Naive thymus-derived CD8-positive, alpha-beta T cell (primary cell): Measurements from ENCODE around the gene ERMARD. TPM values are rescaled to one million over a fixed set of nuclear protein-coding genes. Genes with fewer than 3 reads are reported as not detected.

Experiments
- polyA plus RNA-seq, 3 donors: library from polyadenylated mRNA; unstranded; fragments of 300-500 nt; fragmentation: Illumina TruSeq; gene quantifications; one replicate each; pipeline ENCODE4 v1.2.3, GENCODE V29; 2021
- total RNA-seq, 8 experiments: library from RNA in 2 of 8; stranded (reverse) in 2 of 8; gene quantifications; one replicate each; pipeline ENCODE4 v1.2.3 and lab custom pipeline; 2021 to 2026

ERMARD gene
- total and polyA plus RNA-seq, 5 experiments from 2014 or later: 9.2 to 41.5 (median 12.4) TPM

Other genes with a start within 250 kb of the ERMARD start
- 10 to 100 TPM; 74.1 to 80.9 TPM for gene WDR27, start 49.6 kb upstream of the ERMARD start, total RNA-seq
- gene WDR27, start 49.6 kb upstream of the ERMARD start, polyA plus RNA-seq: 1 to 10 TPM; 3.7 to 7.3 (median 6.4) TPM
- 10 to 100 TPM; 30.7 to 30.8 TPM for gene C6orf120, start 49.5 kb upstream of the ERMARD start, total RNA-seq
- gene C6orf120, start 49.5 kb upstream of the ERMARD start, polyA plus RNA-seq: 10 to 100 TPM in 1 of 3 donors, 1 to 10 TPM in 2; 7.9 to 10.1 (median 8.1) TPM
- 100 to 1,000 TPM; 124 to 126 TPM for gene PHF10, start 27.1 kb upstream of the ERMARD start, total RNA-seq
- gene PHF10, start 27.1 kb upstream of the ERMARD start, polyA plus RNA-seq: 10 to 100 TPM; 13.1 to 23.2 (median 13.7) TPM
- gene DYNLT2, start 50 bp upstream of the ERMARD start, total RNA-seq: 1 to 10 TPM; 7.2 to 7.4 TPM
- under 1 TPM; 0.35 to 0.67 (median 0.63) TPM for gene DYNLT2, start 50 bp upstream of the ERMARD start, polyA plus RNA-seq